ENCODE measurements around the gene H2BK1. TPM values are rescaled to one million over a fixed set of nuclear protein-coding genes. Genes with fewer than 3 reads are reported as not detected.

Gene H2BK1
- total RNA-seq, 2 experiments from 2014 or later: not detected

DNA sequence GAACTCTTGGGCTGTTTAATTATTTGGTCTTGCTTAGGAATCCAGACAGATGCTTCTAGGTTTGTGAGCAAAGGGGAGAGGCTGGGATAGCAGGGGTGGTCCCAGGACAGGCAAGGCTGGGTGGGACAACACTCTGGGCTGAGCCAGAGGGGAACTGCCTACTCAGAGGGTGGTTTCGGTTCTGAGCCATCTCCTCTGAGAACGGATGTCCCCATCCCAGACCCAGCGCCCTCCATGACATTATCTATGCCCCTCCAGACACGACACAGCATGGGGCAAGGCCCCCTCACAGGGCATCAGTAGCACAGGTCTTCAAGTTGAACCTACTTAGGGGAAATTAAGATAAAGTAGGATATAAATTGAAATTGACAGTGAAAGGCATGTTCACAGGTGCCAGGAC is 30.3 kb downstream of the H2BK1 start:
- Mint-ChIP-seq H3K36me3 (ENCODE audit: low read depth) (no peaks in the 10 kb centered on the region), H3K9me3 (no peaks in the 10 kb centered on the region), H3K4me1 (ENCODE audit: low read depth) (no peaks in the 10 kb centered on the region), H3K27me3 (peaks cover 19% of the 10 kb centered on the region), H3K4me3 (no peak overlapping the region), H3K27ac (no peak overlapping the region)
- H3K36me3 ChIP-seq (ENCODE audit: insufficient read depth, low read length): no peaks in the 10 kb centered on the region
- ATAC-seq (ENCODE audit: poor library complexity): no peak
- peaks cover 0 to 5% of the 10 kb centered on the region in 2 experiments for H3K27me3 ChIP-seq (ENCODE audit: control insufficient read depth in 1 of 2, insufficient read depth in 2 of 2, low read length in 2 of 2)
- H3K27ac ChIP-seq (ENCODE audit: low read depth in 1 of 2, low read length in 2 of 2): no peak overlapping the region
- H3K4me1 ChIP-seq (ENCODE audit: insufficient read depth, low read length): peaks cover 1% of the 10 kb centered on the region
- DNase-seq: no peak
- TF ChIP-seq, protein P1, sequence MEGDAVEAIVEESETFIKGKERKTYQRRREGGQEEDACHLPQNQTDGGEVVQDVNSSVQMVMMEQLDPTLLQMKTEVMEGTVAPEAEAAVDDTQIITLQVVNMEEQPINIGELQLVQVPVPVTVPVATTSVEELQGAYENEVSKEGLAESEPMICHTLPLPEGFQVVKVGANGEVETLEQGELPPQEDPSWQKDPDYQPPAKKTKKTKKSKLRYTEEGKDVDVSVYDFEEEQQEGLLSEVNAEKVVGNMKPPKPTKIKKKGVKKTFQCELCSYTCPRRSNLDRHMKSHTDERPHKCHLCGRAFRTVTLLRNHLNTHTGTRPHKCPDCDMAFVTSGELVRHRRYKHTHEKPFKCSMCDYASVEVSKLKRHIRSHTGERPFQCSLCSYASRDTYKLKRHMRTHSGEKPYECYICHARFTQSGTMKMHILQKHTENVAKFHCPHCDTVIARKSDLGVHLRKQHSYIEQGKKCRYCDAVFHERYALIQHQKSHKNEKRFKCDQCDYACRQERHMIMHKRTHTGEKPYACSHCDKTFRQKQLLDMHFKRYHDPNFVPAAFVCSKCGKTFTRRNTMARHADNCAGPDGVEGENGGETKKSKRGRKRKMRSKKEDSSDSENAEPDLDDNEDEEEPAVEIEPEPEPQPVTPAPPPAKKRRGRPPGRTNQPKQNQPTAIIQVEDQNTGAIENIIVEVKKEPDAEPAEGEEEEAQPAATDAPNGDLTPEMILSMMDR (IDR thresholded peaks at IDR 0.05): no peak
- ChIA-PET POLR2A (no interaction called here), CTCF (no interaction called here)
- peaks cover 0 to 10% of the 10 kb centered on the region in 2 experiments for H3K9me3 ChIP-seq (ENCODE audit: control insufficient read depth in 1 of 2, insufficient read depth in 1 of 2, low read length in 2 of 2)
- H3K4me3 ChIP-seq (ENCODE audit: low read length): no peak overlapping the region
- intact Hi-C loops (cut with DNase I, micrococcal nuclease): loop anchor here in 1 of 2 experiments (10.0 kb wide), 1 partner anchor 895 kb away; no protein-coding TSS in a partner anchor

- Mint-ChIP-seq H3K36me3 (ENCODE audit: low read depth) (no peaks in the 10 kb centered on the region), H3K9me3 (no peaks in the 10 kb centered on the region), H3K4me1 (ENCODE audit: low read depth) (no peaks in the 10 kb centered on the region), H3K4me3 (no peak overlapping the region), H3K27ac (no peak overlapping the region), H3K27me3 (peaks cover 22% of the 10 kb centered on the region)
- H3K9me3 ChIP-seq (ENCODE audit: control insufficient read depth in 1 of 2, insufficient read depth in 1 of 2, low read length in 2 of 2): peaks cover 0 to 15% of the 10 kb centered on the region in 2 experiments
- peaks cover 5% of the 10 kb centered on the region for H3K4me1 ChIP-seq (ENCODE audit: insufficient read depth, low read length)
- no peak overlapping the region for H3K27ac ChIP-seq (ENCODE audit: low read depth in 1 of 2, low read length in 2 of 2)
- DNase-seq (no peak), ATAC-seq (ENCODE audit: poor library complexity) (no peak)
- TF ChIP-seq, protein P1 (IDR thresholded peaks at IDR 0.05): no peak
- intact Hi-C loops (cut with DNase I, micrococcal nuclease): loop anchor here in 1 of 2 experiments (10.0 kb wide), 1 partner anchor 895 kb away; no protein-coding TSS in a partner anchor
- ChIA-PET POLR2A (no interaction called here), CTCF (no interaction called here)
- no peak overlapping the region for H3K4me3 ChIP-seq (ENCODE audit: low read length)
- peaks cover 0 to 5% of the 10 kb centered on the region in 2 experiments for H3K27me3 ChIP-seq (ENCODE audit: control insufficient read depth in 1 of 2, insufficient read depth in 2 of 2, low read length in 2 of 2)
- H3K36me3 ChIP-seq (ENCODE audit: insufficient read depth, low read length): no peaks in the 10 kb centered on the region
These were observed 30.9 kb downstream of the H2BK1 start for GRCh38 chr7:151179287-151179860.

GRCh38 chr7:151178831-151179230 is 31.5 kb downstream of the H2BK1 start:
- peaks cover 0 to 5% of the 10 kb centered on the region in 2 experiments for H3K27me3 ChIP-seq (ENCODE audit: control insufficient read depth in 1 of 2, insufficient read depth in 2 of 2, low read length in 2 of 2)
- intact Hi-C loops (cut with DNase I, micrococcal nuclease): loop anchor here in 1 of 2 experiments (10.0 kb wide), 1 partner anchor 894 kb away; no protein-coding TSS in a partner anchor
- DNase-seq: no peak
- no peaks in the 10 kb centered on the region for H3K9me3 Mint-ChIP-seq
- H3K27ac ChIP-seq (ENCODE audit: low read depth in 1 of 2, low read length in 2 of 2): no peak overlapping the region
- H3K27ac Mint-ChIP-seq: no peak overlapping the region
- peaks cover 0 to 16% of the 10 kb centered on the region in 2 experiments for H3K9me3 ChIP-seq (ENCODE audit: control insufficient read depth in 1 of 2, insufficient read depth in 1 of 2, low read length in 2 of 2)
- no peaks in the 10 kb centered on the region for H3K4me1 Mint-ChIP-seq (ENCODE audit: low read depth)
- CTCF ChIA-PET: no interaction called here
- POLR2A ChIA-PET: no interaction called here
- H3K4me3 Mint-ChIP-seq: no peak overlapping the region
- TF ChIP-seq, protein P1 (IDR thresholded peaks at IDR 0.05): no peak
- ATAC-seq (ENCODE audit: poor library complexity): no peak
- peaks cover 22% of the 10 kb centered on the region for H3K27me3 Mint-ChIP-seq
- H3K36me3 ChIP-seq (ENCODE audit: insufficient read depth, low read length): no peaks in the 10 kb centered on the region
- H3K4me3 ChIP-seq (ENCODE audit: low read length): no peak overlapping the region
- peaks cover 6% of the 10 kb centered on the region for H3K4me1 ChIP-seq (ENCODE audit: insufficient read depth, low read length)
- no peaks in the 10 kb centered on the region for H3K36me3 Mint-ChIP-seq (ENCODE audit: low read depth)

Measured in CD4-positive, alpha-beta T cell (primary cell).